Right cardiac atrium (tissue), 5 donors: ENCODE results near the gene CPT1B. TPM values are rescaled to one million over a fixed set of nuclear protein-coding genes. Genes with fewer than 3 reads are reported as not detected.
"Not testable (repeated sequence)": the region's sequence is repeated elsewhere in the genome, so short reads cannot be mapped to it uniquely, and the experiment has no call there.

ENCODE experiments used
- ATAC-seq, 2 donors: fragments of 200-7000 bp; cut with Tn5 transposase; one replicate each; pipeline versions ENCODE4 v1.8.0 to v1.9.1; 2020; ENCODE audit warnings: moderate library complexity in 2 of 2, mild to moderate bottlenecking in 1 of 2
- DNase-seq, 3 donors: peaks; one replicate each; pipeline ENCODE4 v3.0.0-alpha.2; 2020
- H3K27ac ChIP-seq: one replicate; pipeline ENCODE4 v1.5.1; 2013; ENCODE audit warnings: mild to moderate bottlenecking, low read length, control low read depth, moderate library complexity
- H3K27me3 ChIP-seq: one replicate; pipeline ENCODE4 v1.6.1; 2013; ENCODE audit not compliant: control insufficient read depth, insufficient read depth
- H3K4me1 ChIP-seq: one replicate; pipeline ENCODE4 v1.6.1; 2013; ENCODE audit warnings: low read length; ENCODE audit not compliant: control insufficient read depth, insufficient read depth
- H3K4me3 ChIP-seq: one replicate; pipeline ENCODE4 v1.5.1; 2013; ENCODE audit warnings: low read length, control low read depth
- H3K9me3 ChIP-seq: one replicate; pipeline ENCODE4 v1.6.1; 2013; ENCODE audit warnings: low read length; ENCODE audit not compliant: control insufficient read depth
- WGBS: extraction: QIAGEN DNeasy Blood & Tissue Kit; methylation state at CpG from one replicate; pipeline ENCODE4 v1.1.7; 2013; 5-methylcytosine and 5-hydroxymethylcytosine counted together
- intact Hi-C, 4 donors: fragments of 100-400 bp; cut with DNase I; formaldehyde crosslinking; loops; one replicate each; pipeline versions ENCODE4 v1.11.0 to v1.14.0; 2022 to 2023
- polyA plus RNA-seq: library from polyadenylated mRNA; stranded (reverse); fragments of 200-250 nt; gene quantifications from one replicate; pipeline ENCODE4 v1.2.3, GENCODE V29; 2013
- total RNA-seq, 4 donors: library from RNA; stranded (reverse); fragmentation: NEBNext Ultra II Directional; extraction: Animal tissue kit (Norgen Biotek cat#: 25700); gene quantifications; one replicate each; pipeline ENCODE4 v1.2.1, GENCODE V29; 2021
- donor health status: healthy with polysubstance abuse.
- donor health status: DM: no; HTN: yes; CAD: no.
- donor health status: DM: no; HTN: no; CAD: no.
- donor health status: DM: no; HTN: yes; CAD: no; lungs with severe emphysema.
- donor health status: DM: yes; HTN: yes; CAD: no.

Gene CPT1B
- total and polyA plus RNA-seq, 5 donors: 217 to 290 (median 237) TPM

DNA sequence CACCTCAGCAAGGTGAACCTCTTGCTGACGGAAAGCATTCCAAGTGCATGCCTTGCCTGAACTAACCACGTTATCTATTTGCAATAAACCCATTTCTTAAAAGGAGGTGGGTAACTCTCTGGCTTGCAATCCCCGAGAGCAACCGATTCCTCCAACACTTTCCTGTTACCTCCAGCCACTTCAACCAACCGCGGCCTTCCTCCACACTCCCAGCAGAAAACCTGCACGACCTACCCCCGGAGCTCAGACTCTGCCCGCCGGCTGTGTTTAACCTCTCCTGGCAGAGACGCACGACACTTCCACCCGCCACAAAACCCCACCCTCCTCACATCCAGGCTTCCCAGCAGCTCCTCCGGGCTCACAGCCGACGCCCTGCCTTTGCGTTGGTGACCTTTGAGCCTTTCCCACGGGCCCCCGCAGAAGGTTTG is 53.5 kb downstream of the CPT1B start:
- ATAC-seq: peak in 1 of 2 donors; percentile 6
- H3K4me3 ChIP-seq: peak overlapping the region; percentile 59
- H3K27me3 ChIP-seq: no peaks in the 10 kb centered on the region
- DNase-seq: no peak
- intact Hi-C loops: no loop called here
- H3K27ac ChIP-seq: peak overlapping the region; percentile 78
- H3K9me3 ChIP-seq: no peaks in the 10 kb centered on the region
- no peaks in the 10 kb centered on the region for H3K4me1 ChIP-seq
- WGBS: 7% methylated on average over 19 of the region's 19 CpGs

DNA sequence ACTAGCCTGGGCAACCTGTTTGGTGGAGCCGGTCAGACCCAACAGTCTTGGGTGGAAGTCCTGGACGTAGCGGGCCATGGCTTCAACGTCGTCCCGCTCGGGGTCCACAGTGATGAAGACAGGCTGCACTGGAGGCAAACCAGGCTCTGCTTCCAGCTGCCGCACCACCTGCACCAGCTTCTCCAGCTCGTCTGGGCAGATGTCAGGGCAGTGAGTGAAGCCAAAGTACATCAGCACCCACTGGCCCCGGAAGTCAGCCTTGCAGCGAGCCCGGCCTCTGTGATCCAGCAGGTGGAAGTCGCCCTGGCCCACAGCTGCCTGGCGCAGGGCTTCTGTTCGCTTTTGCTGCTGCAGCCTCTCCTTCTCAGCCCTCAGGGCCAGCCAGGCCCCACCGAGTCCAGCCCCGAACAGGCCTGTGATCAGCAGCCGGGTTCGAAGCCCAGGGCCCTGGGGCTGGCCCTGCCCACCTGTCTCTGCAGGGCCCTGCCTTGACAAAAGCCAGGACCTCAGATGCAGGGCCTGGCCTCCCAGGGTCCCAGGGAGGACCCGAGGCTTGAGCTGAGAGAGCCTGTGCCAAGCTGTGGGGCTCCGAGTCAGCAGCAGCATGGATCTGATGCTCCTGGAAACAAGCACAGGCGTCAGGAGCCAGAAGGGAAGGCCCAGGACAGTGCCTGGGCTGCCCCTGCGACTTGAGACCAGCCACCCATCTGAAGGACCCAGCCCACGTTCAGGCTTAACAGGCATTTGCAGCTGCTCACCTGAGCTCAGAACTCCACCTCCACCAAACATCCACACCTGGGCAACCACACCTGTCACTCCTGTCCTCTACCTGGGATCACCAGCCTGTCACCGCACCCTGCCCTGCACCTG is 54.2 kb downstream of the CPT1B start:
- no peak overlapping the region for H3K27ac ChIP-seq
- ATAC-seq (no peak), DNase-seq (peak in 2 of 3 donors; percentile 59 to 68)
- H3K4me3 ChIP-seq: no peak overlapping the region
- intact Hi-C loops: no loop called here
- H3K4me1 ChIP-seq: no peaks in the 10 kb centered on the region
- no peaks in the 10 kb centered on the region for H3K27me3 ChIP-seq
- no peaks in the 10 kb centered on the region for H3K9me3 ChIP-seq
- WGBS: 82% methylated on average over 25 of the region's 25 CpGs

DNA sequence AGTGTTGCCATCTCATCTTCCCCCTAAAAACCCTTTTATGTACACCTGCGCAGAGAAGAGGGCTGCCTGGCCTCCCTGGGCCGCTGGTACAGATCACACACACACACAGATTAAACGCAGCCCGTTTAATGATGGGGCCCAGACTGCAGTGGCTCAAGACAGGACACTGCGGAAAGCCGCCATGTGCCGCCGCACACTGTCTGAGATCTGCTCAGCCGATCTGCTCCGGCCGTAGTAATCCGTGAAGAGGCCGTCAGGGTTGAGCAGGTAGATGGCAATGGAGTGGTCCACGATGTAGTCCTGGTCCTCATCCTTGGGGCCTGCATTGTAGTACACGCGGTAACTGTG is 54.8 kb downstream of the CPT1B start:
- DNase-seq (peak in 1 of 3 donors; percentile 56), ATAC-seq (no peak)
- Histone ChIP-seq H3K4me3 (no peak overlapping the region), H3K9me3 (no peaks in the 10 kb centered on the region), H3K4me1 (no peaks in the 10 kb centered on the region), H3K27ac (no peak overlapping the region), H3K27me3 (no peaks in the 10 kb centered on the region)
- intact Hi-C loops: no loop called here
- 91% methylated on average over 16 of the region's 16 CpGs for WGBS

DNA sequence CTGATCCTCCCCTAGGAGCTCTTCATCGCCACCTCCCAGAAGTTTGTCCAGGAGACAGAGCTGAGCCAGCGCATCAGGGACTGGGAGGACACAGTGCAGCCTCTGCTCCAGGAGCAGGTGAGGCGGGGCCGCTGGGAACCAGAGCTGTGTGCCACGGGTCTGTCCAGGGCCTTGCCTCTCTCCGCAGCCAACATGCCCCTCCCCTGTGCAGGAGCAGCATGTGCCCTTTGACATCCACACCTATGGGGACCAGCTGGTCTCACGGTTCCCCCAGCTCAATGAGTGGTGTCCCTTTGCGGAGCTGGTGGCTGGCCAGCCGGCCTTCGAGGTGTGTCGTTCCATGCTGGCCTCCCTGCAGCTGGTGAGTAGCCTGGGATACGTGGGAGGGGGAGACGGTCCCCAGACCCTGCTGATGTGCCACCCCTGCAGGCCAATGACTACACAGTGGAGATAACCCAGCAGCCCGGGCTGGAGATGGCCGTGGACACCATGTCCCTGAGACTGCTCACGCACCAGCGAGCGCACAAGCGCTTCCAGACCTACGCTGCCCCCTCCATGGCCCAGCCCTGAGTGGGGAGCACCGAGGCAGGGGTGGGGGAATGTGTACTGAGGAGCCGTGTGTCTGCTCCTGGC is 55.3 kb downstream of the CPT1B start:
- intact Hi-C loops: no loop called here
- no peak for ATAC-seq
- H3K4me3 ChIP-seq: no peak overlapping the region
- H3K4me1 ChIP-seq: no peaks in the 10 kb centered on the region
- DNase-seq: peak in 2 of 3 donors; percentile 48 to 56
- H3K27me3 ChIP-seq: no peaks in the 10 kb centered on the region
- WGBS: 86% methylated on average over 22 of the region's 22 CpGs
- no peak overlapping the region for H3K27ac ChIP-seq
- H3K9me3 ChIP-seq: no peaks in the 10 kb centered on the region

DNA sequence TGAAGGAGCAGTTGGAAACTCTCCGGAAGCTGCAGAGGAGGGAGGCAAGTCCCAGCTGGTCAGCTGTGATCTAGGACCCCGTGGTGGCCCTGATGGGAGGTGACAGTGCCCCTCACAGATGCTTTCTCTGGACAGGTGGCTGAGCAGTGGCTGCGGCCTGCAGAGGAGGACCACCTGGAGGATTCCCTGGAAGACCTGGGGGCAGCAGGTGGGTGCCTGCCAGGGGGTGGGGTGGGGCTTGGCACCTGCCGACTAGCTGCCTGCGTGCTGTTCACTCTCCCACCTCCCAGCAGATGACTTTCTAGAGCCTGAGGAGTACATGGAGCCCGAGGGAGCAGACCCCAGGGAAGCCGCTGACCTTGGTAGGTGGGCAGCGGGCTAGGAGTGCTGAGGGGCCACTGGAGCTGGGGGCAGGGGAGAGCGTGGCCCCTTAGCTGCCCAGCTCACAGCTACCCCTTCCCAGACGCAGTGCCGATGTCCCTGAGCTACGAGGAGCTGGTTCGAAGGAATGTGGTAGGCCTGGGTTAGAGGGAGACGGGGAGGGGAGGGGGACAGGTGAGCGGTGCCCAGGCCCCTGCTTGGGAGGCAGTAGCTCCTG is 55.9 kb downstream of the CPT1B start:
- intact Hi-C loops: no loop called here
- Histone ChIP-seq H3K9me3 (no peaks in the 10 kb centered on the region), H3K27ac (no peak overlapping the region), H3K4me1 (no peaks in the 10 kb centered on the region), H3K4me3 (no peak overlapping the region), H3K27me3 (no peaks in the 10 kb centered on the region)
- peak in 2 of 3 donors; percentile 45 to 48 for DNase-seq
- 91% methylated on average over 15 of the region's 15 CpGs for WGBS
- no peak for ATAC-seq

DNA sequence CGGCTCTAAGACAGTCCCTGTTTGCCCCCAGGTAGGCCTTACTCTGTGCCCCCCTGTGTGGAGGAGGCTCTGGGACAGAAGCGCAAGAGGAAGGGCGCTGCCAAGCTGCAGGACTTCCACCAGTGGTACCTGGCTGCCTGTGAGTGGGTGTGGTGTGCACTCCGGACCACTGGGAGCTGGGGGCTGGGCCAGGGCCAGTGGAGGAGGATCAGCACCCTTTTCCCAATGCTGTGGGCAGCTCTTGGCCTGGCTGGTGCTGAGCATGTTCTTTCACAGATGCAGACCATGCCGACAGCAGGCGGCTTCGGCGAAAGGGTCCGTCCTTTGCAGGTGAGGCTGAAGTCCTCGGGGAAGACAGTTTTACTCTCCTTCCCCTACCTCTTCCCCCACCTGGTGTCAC is 56.5 kb downstream of the CPT1B start:
- no peak overlapping the region for H3K27ac ChIP-seq
- WGBS: 93% methylated on average over 10 of the region's 10 CpGs
- H3K9me3 ChIP-seq: no peaks in the 10 kb centered on the region
- H3K4me3 ChIP-seq: no peak overlapping the region
- intact Hi-C loops: no loop called here
- DNase-seq (peak in 2 of 3 donors; percentile 32 to 54), ATAC-seq (no peak)
- no peaks in the 10 kb centered on the region for H3K4me1 ChIP-seq
- no peaks in the 10 kb centered on the region for H3K27me3 ChIP-seq

DNA sequence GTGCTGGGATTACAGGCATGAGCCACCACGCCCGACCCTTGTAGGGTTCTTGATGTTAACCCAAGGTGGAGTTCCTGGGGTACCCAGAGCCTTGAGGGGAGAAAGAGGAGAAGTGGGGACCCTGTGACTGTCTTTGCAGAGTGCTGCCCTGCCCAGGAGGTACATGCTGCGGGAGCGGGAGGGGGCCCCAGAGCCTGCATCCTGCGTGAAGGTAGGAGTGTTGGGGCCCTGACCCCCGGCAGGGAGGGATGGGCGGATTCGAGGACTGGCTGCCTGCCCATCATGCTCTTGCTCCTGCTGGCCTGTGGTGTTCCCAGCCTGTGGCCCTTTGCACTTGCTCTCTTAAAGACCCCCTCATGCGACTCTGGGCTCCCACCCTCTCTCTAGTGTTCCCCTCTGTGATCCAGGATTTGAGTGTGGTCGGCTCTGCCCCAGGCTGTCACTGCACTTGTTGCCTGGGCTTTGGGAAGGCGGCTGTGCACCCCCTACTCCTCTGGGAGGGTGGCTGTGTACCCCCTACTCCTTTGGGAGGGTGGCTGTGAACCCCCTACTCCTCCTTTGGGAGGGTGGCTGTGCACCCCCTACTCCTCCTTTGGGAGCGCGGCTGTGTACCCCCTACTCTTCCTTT is 57.3 kb downstream of the CPT1B start:
- ATAC-seq (no peak), DNase-seq (peak in 2 of 3 donors; percentile 49 to 60)
- 92% methylated on average over 13 of the region's 13 CpGs for WGBS
- no peaks in the 10 kb centered on the region for H3K9me3 ChIP-seq
- intact Hi-C loops: no loop called here
- H3K4me1 ChIP-seq: no peaks in the 10 kb centered on the region
- no peak overlapping the region for H3K27ac ChIP-seq
- no peak overlapping the region for H3K4me3 ChIP-seq
- H3K27me3 ChIP-seq: no peaks in the 10 kb centered on the region

DNA sequence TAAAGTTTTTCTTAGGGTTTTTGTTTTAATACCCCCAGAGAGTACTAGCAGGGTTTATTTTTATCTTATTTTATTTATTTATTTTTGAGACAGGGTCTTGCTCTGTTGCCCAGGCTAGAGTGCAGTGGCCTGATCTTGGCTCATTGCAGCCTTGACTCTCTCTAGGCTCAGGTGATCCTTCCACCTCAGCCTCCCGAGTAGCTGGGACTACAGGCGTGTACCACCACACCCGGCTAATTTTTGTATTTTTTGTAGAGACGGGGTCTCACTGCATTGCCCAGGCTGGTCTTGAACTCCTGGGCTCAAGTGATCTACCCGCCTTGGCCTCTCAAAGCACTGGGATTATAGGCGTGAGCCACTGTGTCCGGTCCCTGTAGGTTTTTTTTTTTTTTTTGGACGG is 58.0 kb downstream of the CPT1B start:
- ATAC-seq, intact Hi-C loops, H3K4me3 ChIP-seq, H3K9me3 ChIP-seq, H3K27me3 ChIP-seq, H3K4me1 ChIP-seq, H3K27ac ChIP-seq, DNase-seq: not testable (repeated sequence)
- WGBS: 98% methylated on average over 8 of the region's 8 CpGs

DNA sequence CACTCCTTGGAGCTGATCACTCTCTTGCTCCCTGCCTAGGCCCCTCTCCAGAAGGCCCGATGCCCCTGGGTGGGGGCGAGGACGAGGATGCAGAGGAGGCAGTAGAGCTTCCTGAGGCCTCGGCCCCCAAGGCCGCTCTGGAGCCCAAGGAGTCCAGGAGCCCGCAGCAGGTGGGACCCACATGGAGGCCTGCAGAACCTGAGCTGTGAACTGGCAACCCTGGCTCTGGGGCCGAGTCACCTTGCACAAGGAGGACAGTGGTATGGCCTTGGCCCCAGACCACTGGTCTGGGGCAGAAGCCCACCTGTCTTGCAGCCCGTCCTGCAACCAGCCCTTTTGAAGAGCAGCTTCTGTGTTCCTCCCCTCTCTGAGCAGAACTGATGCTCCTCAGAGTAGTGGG is 59.1 kb downstream of the CPT1B start:
- peak in 2 of 3 donors; percentile 30 to 50 for DNase-seq

More for the DNA sequence above, 59.1 kb downstream of the CPT1B start:
- Histone ChIP-seq H3K27me3 (no peaks in the 10 kb centered on the region), H3K9me3 (no peaks in the 10 kb centered on the region), H3K27ac (no peak overlapping the region), H3K4me3 (no peak overlapping the region), H3K4me1 (no peaks in the 10 kb centered on the region)
- no peak for ATAC-seq
- intact Hi-C loops: no loop called here
- WGBS: 94% methylated on average over 8 of the region's 8 CpGs
